BLaER1 (cell line): ENCODE data around the gene SRRM2.

Experiments
- H3K27ac ChIP-seq: shearing (Covaris generic); formaldehyde crosslinking; 2 replicates; pipeline ENCODE4 v1.8.1; 2022
- H3K27me3 ChIP-seq: shearing (Covaris generic); formaldehyde crosslinking; 2 replicates; pipeline ENCODE4 v1.8.1; 2022
- H3K36me3 ChIP-seq: shearing (Covaris generic); formaldehyde crosslinking; 2 replicates; pipeline ENCODE4 v1.8.1; 2022
- H3K4me1 ChIP-seq: shearing (Covaris generic); formaldehyde crosslinking; 2 replicates; pipeline ENCODE4 v1.8.1; 2022
- H3K4me2 ChIP-seq: shearing (Covaris generic); formaldehyde crosslinking; 2 replicates; pipeline ENCODE4 v1.8.1; 2022
- H3K4me3 ChIP-seq: shearing (Covaris generic); formaldehyde crosslinking; 2 replicates; pipeline ENCODE4 v1.8.1; 2022
- H3K9ac ChIP-seq: shearing (Covaris generic); formaldehyde crosslinking; 2 replicates; pipeline ENCODE4 v1.8.1; 2022
- H3K9me3 ChIP-seq: shearing (Covaris generic); formaldehyde crosslinking; 2 replicates; pipeline ENCODE4 v1.8.1; 2022
- H4K20me1 ChIP-seq: shearing (Covaris generic); formaldehyde crosslinking; 2 replicates; pipeline ENCODE4 v1.8.1; 2022
- Cebpa-rat ChIP-seq: shearing (Covaris generic); IDR thresholded peaks from 2 replicates; pipeline ENCODE4 v1.8.1; 2022

SRRM2 gene

DNA sequence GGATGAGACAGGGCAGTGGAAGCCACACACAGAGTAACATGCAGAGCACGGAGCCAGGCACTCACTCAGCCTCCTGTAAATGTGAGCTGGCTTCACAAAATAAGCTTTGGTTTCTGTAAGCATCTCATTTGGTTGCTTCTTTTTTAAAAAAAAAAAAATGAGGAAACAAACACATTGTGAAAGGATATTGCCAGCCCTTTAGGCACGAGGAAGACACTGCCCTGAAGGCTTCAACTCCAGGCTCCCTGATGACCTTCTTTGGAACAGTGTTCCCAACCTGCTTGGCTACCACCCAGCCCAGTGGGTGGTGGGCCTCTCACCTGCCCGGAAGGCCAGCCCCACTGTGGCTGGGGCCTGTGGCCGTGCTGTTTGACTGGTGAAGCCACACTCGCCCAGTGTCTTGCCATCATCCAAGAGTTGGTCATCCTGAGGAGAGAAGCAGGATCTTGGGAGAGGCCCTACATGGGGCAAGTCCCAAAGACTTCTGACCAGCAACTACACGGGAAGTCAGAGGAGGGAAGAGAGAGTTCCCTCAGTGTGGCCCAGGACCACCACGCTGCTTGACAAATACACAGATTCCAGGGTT lies 22.8 kb downstream of the SRRM2 start:
- no peaks in the 10 kb centered on the region for H3K27me3 ChIP-seq
- H3K4me1 ChIP-seq: peaks cover 44% of the 10 kb centered on the region
- H3K9ac ChIP-seq: peak overlapping the region; percentile 100
- H3K9me3 ChIP-seq: no peaks in the 10 kb centered on the region
- peak overlapping the region; percentile 92 for H3K4me2 ChIP-seq
- no peak for TF ChIP-seq Cebpa-rat
- H3K27ac ChIP-seq: peak overlapping the region; percentile 100; the same call in 1 of the 2 replicates
- H4K20me1 ChIP-seq: peaks cover 65% of the 10 kb centered on the region
- H3K4me3 ChIP-seq: 0 out of 2 replicates have a peak overlapping the region, but pooled peaks have one; percentile 99
- peaks cover 54% of the 10 kb centered on the region for H3K36me3 ChIP-seq

DNA sequence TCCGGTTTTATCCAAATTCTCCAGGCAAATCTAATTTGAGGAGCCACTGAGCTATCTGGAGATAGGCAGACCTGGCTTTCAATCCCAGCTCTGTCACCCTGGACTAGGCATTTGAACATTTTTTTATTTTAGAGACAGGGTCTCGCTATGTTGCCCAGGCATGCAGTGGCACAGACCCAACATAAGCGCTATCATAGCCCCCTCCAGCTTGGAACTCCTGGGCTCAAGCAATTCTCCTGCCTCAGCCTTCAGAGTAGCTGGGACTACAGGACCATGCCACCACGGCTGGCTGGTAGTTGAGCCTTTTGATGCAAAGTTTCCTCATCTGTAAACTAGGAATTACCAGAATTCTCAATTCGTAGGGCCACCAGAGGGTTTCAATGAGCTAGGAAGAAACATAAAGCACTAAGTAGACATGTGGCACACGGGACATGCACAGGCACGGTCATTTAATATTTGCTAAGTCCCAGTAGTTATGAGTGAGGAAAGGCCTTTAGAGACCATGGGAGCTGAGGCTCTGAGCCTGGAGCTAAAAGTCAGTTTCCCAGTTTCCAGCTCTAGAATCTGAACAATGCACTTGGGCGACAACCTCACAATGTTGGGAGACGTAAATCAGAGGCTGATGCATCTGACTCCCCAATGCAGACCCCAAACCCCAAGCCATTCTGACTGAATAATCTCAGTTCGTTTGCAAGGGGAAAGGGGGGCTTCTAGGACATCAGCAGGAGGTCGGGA lies 23.5 kb downstream of the SRRM2 start:
- peak overlapping the region; percentile 100 for H3K27ac ChIP-seq
- H4K20me1 ChIP-seq: peaks cover 58% of the 10 kb centered on the region

DNA sequence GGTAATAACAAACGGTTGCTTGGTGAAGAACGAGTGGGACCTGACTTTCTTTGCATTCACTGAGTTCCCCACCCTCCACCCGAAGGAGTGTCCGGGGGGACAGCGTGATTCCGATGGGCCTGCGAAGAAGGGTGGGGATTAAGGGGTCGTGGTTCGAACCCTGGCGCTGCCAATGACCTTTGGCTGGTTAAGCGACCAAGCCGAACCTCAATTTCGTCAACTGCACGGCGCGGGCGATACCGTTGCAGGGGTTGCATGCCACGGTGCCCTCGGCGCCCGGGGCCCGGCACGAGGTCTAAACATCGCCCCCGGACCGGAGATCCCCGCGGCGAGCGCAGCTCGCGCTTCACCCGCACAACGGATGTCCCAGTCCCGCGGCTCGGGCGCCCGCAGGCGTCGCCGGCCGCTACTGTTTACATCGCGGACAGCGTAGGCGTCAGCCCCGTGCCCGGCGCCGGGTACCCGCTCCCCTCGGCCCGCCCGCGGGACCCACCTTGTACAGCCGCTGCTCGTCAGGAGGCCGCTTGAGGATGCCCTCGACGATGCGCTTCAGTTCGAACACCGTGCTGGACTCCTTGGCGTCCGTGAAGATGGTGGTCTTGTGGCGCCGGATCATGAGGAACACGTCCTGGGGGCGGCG lies 24.2 kb downstream of the SRRM2 start:
- Histone ChIP-seq H3K27ac (peak overlapping the region; percentile 100), H3K9ac (peak overlapping the region; percentile 100), H3K9me3 (no peaks in the 10 kb centered on the region), H3K27me3 (no peaks in the 10 kb centered on the region), H3K4me2 (peak overlapping the region; percentile 92), H3K4me3 (peak overlapping the region; percentile 99), H4K20me1 (peaks cover 52% of the 10 kb centered on the region), H3K36me3 (peaks cover 40% of the 10 kb centered on the region), H3K4me1 (peaks cover 41% of the 10 kb centered on the region)
- no peak for TF ChIP-seq Cebpa-rat

More for the DNA sequence above, 23.5 kb downstream of the SRRM2 start:
- Histone ChIP-seq H3K9ac (peak overlapping the region; percentile 100), H3K4me1 (peaks cover 41% of the 10 kb centered on the region), H3K27me3 (no peaks in the 10 kb centered on the region), H3K4me3 (peak overlapping the region; percentile 99), H3K4me2 (peak overlapping the region; percentile 92), H3K36me3 (peaks cover 47% of the 10 kb centered on the region), H3K9me3 (no peaks in the 10 kb centered on the region)
- no peak for TF ChIP-seq Cebpa-rat

DNA sequence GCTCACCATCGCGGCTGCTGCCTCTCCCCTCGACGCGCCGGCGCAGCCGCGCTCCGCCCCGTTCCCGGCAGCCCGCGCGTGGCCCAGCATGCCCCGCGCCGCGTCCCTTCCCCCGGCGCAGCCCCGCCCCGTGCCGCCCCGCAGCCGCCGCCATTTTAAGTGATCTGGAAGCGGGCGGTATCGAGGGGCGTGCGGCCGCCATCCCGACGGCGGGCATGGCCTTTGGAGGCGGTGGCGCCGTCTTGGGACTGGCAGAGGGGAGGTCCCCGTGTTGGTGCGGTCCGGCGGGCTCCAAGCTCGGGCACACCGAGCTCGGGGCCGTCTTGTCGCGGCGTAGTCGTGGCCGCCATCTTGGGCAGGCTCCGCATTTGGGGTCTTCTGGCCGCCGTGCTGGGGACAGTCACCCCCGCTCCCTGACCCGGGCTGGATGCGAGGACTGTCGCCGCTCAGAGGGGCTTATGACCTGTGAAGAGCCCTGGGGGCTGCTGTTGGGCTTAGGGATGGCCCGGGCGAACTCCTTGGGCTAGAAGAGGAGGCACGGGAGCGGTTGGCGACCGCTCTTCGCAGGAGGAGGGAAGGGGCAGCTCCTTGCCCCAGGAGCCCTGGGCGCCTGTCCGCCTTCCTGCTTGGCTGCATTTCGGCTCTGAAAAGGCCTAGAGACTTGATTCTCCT lies 24.9 kb downstream of the SRRM2 start, which contains the start of gene ELOB:
Gene ELOB, minus strand, starts transcription at position 50 of the 672 bp plus-strand sequence. Its CDS starts 41 bp downstream, at position 9.
- Histone ChIP-seq H3K4me2 (peak within 1 kb of the TSS; percentile 99), H3K9ac (peak within 1 kb of the TSS; percentile 100), H3K9me3 (no peaks in the 10 kb centered on the region), H3K27ac (peak within 1 kb of the TSS; percentile 100), H3K27me3 (no peaks in the 10 kb centered on the region), H3K36me3 (peaks cover 32% of the 10 kb centered on the region), H3K4me1 (peaks cover 41% of the 10 kb centered on the region), H4K20me1 (peaks cover 44% of the 10 kb centered on the region), H3K4me3 (peak within 1 kb of the TSS; percentile 99)
- TF ChIP-seq Cebpa-rat: no peak

DNA sequence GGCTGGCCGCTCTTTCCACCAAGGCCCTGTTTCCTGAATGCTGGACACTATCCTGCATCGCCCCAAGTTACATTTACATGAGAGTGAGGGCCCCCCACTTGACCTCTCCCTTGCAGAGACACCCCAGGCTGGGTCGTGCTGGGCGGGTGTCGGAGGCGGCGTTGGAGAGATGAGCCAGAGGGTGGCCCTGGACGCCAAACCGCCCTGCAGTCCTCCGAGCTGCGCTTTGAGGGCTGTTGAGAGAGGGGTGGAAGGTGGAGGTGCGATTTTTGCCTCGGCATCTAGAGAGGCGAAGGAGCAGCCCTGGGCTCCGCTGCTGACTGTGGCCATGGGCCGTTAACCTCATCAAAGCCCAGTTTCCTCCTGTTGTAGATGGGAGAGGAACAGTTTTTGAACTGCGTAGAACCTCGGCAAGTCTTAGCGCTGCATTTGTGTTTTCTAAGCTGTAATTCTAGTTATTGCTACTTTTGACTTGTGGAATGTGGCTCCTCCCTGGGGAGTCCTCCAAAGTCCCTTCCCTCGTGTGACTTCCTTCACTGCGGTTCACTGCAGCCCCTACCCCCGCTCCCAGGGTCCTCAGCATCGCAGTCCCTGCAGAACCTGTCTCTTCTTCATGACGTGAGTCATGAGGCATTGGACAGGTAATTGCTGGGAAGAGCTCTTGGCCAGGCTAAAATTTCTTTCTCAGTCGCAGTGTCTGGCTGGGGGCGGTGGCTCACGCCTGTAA lies 25.6 kb downstream of the SRRM2 start:
- Histone ChIP-seq H4K20me1 (peaks cover 37% of the 10 kb centered on the region), H3K4me1 (peaks cover 41% of the 10 kb centered on the region), H3K9me3 (no peaks in the 10 kb centered on the region), H3K4me3 (peak overlapping the region; percentile 99), H3K27me3 (no peaks in the 10 kb centered on the region), H3K4me2 (peak overlapping the region; percentile 99), H3K36me3 (peaks cover 25% of the 10 kb centered on the region), H3K27ac (peak overlapping the region; percentile 100), H3K9ac (peak overlapping the region; percentile 100)
- no peak for TF ChIP-seq Cebpa-rat

DNA sequence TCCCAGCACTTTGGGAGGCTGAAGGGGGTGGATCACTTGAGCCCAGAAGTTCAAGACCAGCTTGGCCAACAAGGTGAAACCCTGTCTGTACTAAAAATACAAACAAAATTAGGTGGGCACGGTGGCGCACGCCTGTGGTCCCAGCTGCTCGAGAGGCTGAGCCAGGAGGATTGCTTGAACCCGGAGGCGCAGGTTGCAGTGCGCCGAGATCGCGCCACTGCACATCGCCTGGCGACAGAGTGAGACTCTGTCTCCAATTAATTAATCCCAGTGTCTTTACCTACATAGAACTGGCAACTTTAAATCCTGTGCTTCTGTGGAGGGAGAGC lies 26.2 kb downstream of the SRRM2 start:
- peak overlapping the region; percentile 99 for H3K4me2 ChIP-seq
- peaks cover 41% of the 10 kb centered on the region for H3K4me1 ChIP-seq
- no peaks in the 10 kb centered on the region for H3K27me3 ChIP-seq
- peak overlapping the region; percentile 99 for H3K4me3 ChIP-seq
- peaks cover 20% of the 10 kb centered on the region for H3K36me3 ChIP-seq
- H4K20me1 ChIP-seq: peaks cover 32% of the 10 kb centered on the region
- no peak for TF ChIP-seq Cebpa-rat
- no peaks in the 10 kb centered on the region for H3K9me3 ChIP-seq
- peak overlapping the region; percentile 100 for H3K27ac ChIP-seq
- H3K9ac ChIP-seq: peak overlapping the region; percentile 100

DNA sequence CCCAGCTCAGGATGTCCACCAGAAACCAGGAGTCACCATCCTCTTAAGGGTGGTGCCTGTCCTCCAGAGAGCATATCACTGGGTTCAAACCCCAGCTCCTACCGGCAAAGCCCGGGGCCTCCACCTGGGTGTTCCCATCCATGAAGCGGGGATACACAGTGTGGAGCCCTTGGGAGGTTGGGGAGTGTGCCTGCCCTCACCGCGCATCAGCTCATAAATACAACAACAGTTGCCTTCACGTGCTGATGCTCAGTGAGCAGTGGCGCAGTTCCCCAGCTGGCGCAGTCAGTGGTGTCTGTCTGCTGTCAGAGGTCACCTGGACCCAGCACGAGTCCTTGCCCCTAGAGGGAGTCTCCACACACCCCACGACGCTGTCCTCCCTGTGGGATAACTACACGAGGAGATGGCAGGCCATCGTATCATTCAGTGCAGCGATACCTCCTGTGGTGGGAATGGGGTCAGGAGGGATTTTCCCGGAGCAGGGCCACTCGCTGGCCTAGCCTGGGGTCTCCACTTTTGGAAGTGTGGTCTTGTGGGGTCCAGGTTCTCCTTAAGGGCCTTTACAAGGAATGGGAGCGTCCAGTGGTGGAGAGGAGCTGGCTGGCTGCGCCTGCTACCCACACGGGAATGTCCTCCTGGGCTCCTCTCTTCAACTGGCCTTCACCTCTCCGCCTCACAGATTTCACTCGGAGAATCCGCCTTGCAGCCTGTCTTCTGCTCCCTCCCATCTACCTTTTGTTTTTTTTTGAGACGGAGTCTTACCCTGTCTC lies 26.9 kb downstream of the SRRM2 start:
- Histone ChIP-seq H3K9me3 (no peaks in the 10 kb centered on the region), H3K4me1 (peaks cover 37% of the 10 kb centered on the region), H3K27me3 (peaks cover 7% of the 10 kb centered on the region; the same call in 1 of the 2 replicates), H3K4me3 (no peak overlapping the region), H3K9ac (peak overlapping the region; percentile 100), H3K36me3 (peaks cover 13% of the 10 kb centered on the region), H3K27ac (peak overlapping the region; percentile 100), H3K4me2 (peak overlapping the region; percentile 99), H4K20me1 (peaks cover 24% of the 10 kb centered on the region)
- no peak for TF ChIP-seq Cebpa-rat

DNA sequence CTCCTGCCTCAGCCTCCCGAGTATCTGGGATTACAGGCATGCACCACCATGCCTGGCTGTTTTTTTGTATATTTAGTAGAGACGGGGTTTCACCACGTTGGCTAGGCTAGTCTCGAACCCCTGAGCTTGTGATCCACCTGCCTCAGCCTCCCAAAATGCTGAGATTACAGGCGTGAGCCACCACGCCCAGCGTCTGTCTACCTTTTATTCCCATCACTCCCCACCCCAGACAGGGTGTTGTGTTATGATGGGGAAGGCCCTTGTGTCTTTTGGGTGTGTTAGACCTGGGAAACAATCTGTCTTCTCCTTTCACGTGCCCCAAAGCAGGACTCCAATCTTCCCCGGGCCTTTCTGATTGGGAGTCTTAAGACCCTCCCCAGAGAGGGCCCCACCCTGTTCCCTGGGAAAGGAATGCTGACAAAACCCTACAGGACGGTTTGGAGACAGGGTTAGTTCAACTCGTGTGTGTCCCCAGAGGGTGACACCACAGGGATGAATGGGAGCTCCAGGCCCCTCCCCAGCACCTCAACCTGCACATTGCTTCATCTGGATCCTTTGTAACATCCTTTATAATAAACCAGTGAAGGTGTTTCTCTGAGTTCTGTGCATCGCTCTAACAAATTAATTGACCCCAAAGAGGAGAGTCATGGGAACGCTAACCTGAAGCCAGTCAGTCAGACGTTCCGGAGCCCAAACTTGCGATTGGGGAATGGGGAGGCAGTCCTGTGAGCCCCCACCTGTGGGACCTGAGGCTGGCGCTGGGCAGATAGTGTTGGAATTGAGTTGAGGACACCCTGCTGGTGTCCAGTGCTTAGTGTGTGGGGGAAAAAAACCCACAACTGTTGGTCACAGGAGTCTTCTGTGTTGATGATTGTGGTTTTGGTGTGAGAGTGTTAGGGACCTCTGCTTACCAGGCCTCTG lies 27.8 kb downstream of the SRRM2 start:
- H3K9me3 ChIP-seq: no peaks in the 10 kb centered on the region
- peaks cover 15% of the 10 kb centered on the region for H4K20me1 ChIP-seq
- peaks cover 16% of the 10 kb centered on the region for H3K27me3 ChIP-seq
- no peak overlapping the region for H3K9ac ChIP-seq
- no peak overlapping the region for H3K27ac ChIP-seq
- H3K4me2 ChIP-seq: no peak overlapping the region
- H3K4me3 ChIP-seq: no peak overlapping the region
- peaks cover 4% of the 10 kb centered on the region for H3K36me3 ChIP-seq
- TF ChIP-seq Cebpa-rat: no peak
- peaks cover 32% of the 10 kb centered on the region for H3K4me1 ChIP-seq
